Duodenal mucosa (tissue), 2 donors: ENCODE measurements around the gene C1orf52.

Source experiments
- H3K27ac ChIP-seq: one replicate; pipeline ENCODE4 v1.7.0; 2013; ENCODE audit warnings: low read depth, low read length
- H3K27me3 ChIP-seq, 2 donors: one replicate each; pipeline ENCODE4 v1.7.0; 2013; ENCODE audit warnings: low read length in 2 of 2, control low read depth in 1 of 2; ENCODE audit not compliant: insufficient read depth in 2 of 2, control insufficient read depth in 1 of 2
- H3K36me3 ChIP-seq, 2 donors: one replicate each; pipeline ENCODE4 v1.7.0; 2013; ENCODE audit warnings: low read length in 2 of 2, control low read depth in 1 of 2; ENCODE audit not compliant: insufficient read depth in 2 of 2, control insufficient read depth in 1 of 2
- H3K4me1 ChIP-seq, 2 donors: one replicate each; pipeline ENCODE4 v1.7.0; 2013; ENCODE audit warnings: low read length in 2 of 2, control low read depth in 1 of 2; ENCODE audit not compliant: insufficient read depth in 2 of 2, control insufficient read depth in 1 of 2
- H3K4me3 ChIP-seq, 2 donors: one replicate each; pipeline ENCODE4 v1.7.0; 2013; ENCODE audit warnings: low read length in 2 of 2, low read depth in 1 of 2
- H3K9ac ChIP-seq, 2 donors: one replicate each; pipeline ENCODE4 v1.7.0; 2013; ENCODE audit warnings: low read length in 2 of 2, low read depth in 1 of 2
- H3K9me3 ChIP-seq, 2 donors: one replicate each; pipeline ENCODE4 v1.7.0; 2013; ENCODE audit warnings: low read length in 2 of 2, control low read depth in 1 of 2; ENCODE audit not compliant: control insufficient read depth in 1 of 2

The C1orf52 gene

DNA sequence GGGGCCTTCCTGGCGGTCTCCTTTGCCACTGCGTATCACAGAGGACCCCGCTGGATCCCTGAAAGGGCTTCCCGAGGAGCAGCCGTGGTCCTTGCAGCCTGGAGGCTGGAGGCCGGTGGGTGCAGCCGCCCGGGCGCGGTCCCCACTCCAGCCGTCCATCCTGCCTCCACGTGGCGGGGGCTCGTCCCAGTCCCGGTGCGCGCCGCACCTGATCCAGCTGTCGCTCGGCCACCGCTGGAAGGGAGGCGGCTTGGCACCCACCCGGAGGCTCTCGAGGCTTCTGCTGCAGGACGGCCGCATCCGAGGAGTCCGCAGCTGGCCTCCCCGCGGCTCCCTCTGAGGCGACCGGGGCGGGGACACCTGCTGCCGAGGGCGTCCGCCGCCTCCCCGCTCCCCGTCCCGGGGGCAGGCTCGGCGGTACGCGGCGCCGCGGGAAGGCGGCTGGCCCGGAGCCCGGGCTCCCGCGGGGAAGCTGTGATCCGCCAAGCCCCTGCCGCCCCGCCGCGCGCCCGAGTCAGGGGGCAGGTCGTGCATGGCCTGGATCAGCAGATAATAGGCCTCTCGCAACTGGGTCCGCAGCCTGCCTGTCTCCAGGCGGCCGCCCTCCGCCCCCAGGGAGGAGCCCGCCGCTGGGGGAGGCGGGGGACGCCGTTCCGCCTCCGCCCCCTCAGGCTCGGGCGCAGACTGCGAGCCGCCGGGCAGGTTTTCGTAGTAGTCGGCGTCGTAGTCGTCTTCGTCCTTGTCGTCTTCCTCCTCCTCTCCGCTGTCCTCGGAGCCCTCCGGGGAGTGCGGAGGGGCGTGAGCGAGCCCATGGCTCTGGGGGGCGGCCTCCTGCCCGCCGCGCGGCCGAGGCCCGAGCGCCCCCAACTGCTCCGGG, 58.8 kb downstream of the C1orf52 start, which contains the start of gene SYDE2:
SYDE2 (minus strand) TSS at position 554 of the 877 bp plus-strand sequence; CDS start at position 534, 20 bp downstream.
- Histone ChIP-seq H3K27me3 (no peaks in the 10 kb centered on the region), H3K4me3 (peak within 1 kb of the TSS; percentile 88 to 95), H3K9me3 (no peaks in the 10 kb centered on the region), H3K27ac (peak within 1 kb of the TSS; percentile 91), H3K4me1 (peaks cover 11 to 16% of the 10 kb centered on the region in 2 donors), H3K9ac (peak within 1 kb of the TSS; percentile 79 to 80), H3K36me3 (no peaks in the 10 kb centered on the region)
